ENCODE results near the gene CKAP5. TPM values are rescaled to one million over a fixed set of nuclear protein-coding genes. Genes with fewer than 3 reads are reported as not detected.

CKAP5 gene
- total RNA-seq, 1 experiment from 2014 or later = 166 TPM

DNA sequence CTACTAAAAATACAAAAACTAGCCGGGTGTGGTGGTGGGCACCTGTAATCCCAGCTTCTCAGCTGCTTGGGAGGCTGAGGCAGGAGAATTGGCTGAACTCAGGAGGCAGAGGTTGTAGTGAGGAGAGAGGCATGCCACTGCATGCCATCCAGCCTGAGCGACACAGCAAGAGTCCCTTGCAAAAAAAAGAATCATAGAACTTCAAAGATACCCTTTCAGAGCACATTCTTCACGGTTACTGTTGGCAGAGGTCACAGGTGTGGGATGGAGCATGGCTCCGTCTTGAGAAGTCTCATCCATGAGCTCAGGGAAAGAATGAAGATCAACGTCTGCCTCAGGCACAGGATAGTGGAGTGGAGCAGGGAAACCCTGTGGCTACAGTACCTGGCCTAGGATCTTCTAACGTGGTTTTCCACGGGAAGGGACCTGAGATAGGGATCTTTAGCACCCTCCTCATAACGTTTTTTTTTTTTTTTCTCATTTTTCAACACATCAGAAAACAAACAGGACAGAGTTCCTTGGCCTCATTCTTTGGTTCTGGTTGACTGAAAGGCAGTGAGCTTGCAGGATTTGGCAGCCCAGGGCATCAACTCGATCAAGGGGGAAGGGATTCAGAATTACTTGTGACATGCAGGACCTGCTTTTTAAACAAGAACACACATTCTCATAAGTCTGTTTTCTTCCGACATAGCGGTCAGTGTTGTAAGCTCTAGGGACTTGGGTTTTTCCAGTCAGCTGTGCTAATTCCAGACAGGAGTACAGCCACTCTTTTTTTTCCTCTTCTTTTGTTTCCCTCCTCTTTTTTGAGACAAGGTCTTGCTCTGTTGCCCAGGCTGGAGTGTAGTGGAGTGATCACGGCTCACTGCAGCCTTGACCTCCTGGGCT, 104.2 kb downstream of the CKAP5 start:
- RAD21 ChIA-PET (ENCODE audit: low non-redundant PET in 1 of 2, low total read pairs in 2 of 2, uncharacterized antibody in 2 of 2, unreplicated experiment in 2 of 2) = no interaction called here
- H3K27me3 ChIP-seq (ENCODE audit: insufficient read depth, low read length) = no peaks in the 10 kb centered on the region
- H2AFZ ChIP-seq (ENCODE audit: low read depth, low read length, poor library complexity, severe bottlenecking) = no peak overlapping the region
- BruUV-seq (replicated peaks) = no TSS peak
- H3K4me2 ChIP-seq (ENCODE audit: low read length) = no peak overlapping the region
- H3K36me3 ChIP-seq (ENCODE audit: control insufficient read depth in 1 of 2, insufficient read depth in 2 of 2, low read length in 2 of 2) = peaks cover 51 to 56% of the 10 kb centered on the region in 2 experiments
- no peaks in the 10 kb centered on the region for H4K20me1 ChIP-seq (ENCODE audit: insufficient read depth)
- H3K9me3 ChIP-seq (ENCODE audit: control insufficient read depth in 1 of 2, insufficient read depth in 1 of 2, low read depth in 1 of 2, low read length in 2 of 2) = no peaks in the 10 kb centered on the region
- H3K27ac ChIP-seq (ENCODE audit: low read depth, low read length) = no peak overlapping the region
- no peak overlapping the region for H3K4me3 ChIP-seq (replicated peaks in 1 of 2; ENCODE audit: low read depth in 1 of 2, low read length in 2 of 2)
- H3K79me2 ChIP-seq (ENCODE audit: insufficient read depth, low read length) = no peaks in the 10 kb centered on the region
- no peak for TF ChIP-seq FOSL1 (IDR thresholded peaks at IDR 0.05; ENCODE audit: low read depth)
- TF ChIP-seq, protein P1, sequence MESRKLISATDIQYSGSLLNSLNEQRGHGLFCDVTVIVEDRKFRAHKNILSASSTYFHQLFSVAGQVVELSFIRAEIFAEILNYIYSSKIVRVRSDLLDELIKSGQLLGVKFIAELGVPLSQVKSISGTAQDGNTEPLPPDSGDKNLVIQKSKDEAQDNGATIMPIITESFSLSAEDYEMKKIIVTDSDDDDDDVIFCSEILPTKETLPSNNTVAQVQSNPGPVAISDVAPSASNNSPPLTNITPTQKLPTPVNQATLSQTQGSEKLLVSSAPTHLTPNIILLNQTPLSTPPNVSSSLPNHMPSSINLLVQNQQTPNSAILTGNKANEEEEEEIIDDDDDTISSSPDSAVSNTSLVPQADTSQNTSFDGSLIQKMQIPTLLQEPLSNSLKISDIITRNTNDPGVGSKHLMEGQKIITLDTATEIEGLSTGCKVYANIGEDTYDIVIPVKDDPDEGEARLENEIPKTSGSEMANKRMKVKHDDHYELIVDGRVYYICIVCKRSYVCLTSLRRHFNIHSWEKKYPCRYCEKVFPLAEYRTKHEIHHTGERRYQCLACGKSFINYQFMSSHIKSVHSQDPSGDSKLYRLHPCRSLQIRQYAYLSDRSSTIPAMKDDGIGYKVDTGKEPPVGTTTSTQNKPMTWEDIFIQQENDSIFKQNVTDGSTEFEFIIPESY (IDR thresholded peaks at IDR 0.05; ENCODE audit: extremely low read depth, insufficient replicate concordance, low read length) = no peak
- POLR2A ChIA-PET = no interaction called here
- no peaks in the 10 kb centered on the region for H3K4me1 ChIP-seq (ENCODE audit: control insufficient read depth in 1 of 2, insufficient read depth in 2 of 2, low read length in 2 of 2)
- H3K9me2 ChIP-seq (ENCODE audit: insufficient read depth) = no peaks in the 10 kb centered on the region
- no peak for ATAC-seq
- no peak overlapping the region for H3K9ac ChIP-seq (ENCODE audit: low read length)
- no peak for DNase-seq (ENCODE audit: low read depth, low spot score)
- CTCF ChIA-PET = no interaction called here
- intact Hi-C loops (cut with micrococcal nuclease) = no loop called here

DNA sequence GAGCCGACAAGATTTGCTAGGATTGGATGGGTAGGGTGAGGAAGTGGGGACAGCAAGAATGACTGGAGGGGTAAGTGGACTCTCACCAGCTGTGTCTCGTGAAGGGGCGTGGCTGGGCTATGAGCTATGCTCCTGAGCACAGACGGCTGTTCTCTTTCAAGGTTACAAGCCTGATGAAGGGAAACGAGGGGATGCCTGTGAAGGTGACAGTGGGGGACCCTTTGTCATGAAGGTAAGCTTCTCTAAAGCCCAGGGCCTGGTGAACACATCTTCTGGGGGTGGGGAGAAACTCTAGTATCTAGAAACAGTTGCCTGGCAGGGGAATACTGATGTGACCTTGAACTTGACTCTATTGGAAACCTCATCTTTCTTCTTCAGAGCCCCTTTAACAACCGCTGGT, 107.2 kb downstream of the CKAP5 start:
- Histone ChIP-seq H3K79me2 (ENCODE audit: insufficient read depth, low read length) (no peaks in the 10 kb centered on the region), H2AFZ (ENCODE audit: low read depth, low read length, poor library complexity, severe bottlenecking) (no peak overlapping the region), H3K27ac (ENCODE audit: low read depth, low read length) (no peak overlapping the region), H3K9me2 (ENCODE audit: insufficient read depth) (no peaks in the 10 kb centered on the region), H3K4me3 (replicated peaks in 1 of 2; ENCODE audit: low read depth in 1 of 2, low read length in 2 of 2) (no peak overlapping the region), H3K4me1 (ENCODE audit: control insufficient read depth in 1 of 2, insufficient read depth in 2 of 2, low read length in 2 of 2) (no peaks in the 10 kb centered on the region), H3K36me3 (ENCODE audit: control insufficient read depth in 1 of 2, insufficient read depth in 2 of 2, low read length in 2 of 2) (peaks cover 28% of the 10 kb centered on the region in 2 experiments), H3K9me3 (ENCODE audit: control insufficient read depth in 1 of 2, insufficient read depth in 1 of 2, low read depth in 1 of 2, low read length in 2 of 2) (no peaks in the 10 kb centered on the region), H4K20me1 (ENCODE audit: insufficient read depth) (no peaks in the 10 kb centered on the region), H3K4me2 (ENCODE audit: low read length) (no peak overlapping the region), H3K9ac (ENCODE audit: low read length) (no peak overlapping the region), H3K27me3 (ENCODE audit: insufficient read depth, low read length) (no peaks in the 10 kb centered on the region)
- ChIA-PET CTCF (no interaction called here), POLR2A (no interaction called here), RAD21 (ENCODE audit: low non-redundant PET in 1 of 2, low total read pairs in 2 of 2, uncharacterized antibody in 2 of 2, unreplicated experiment in 2 of 2) (no interaction called here)
- DNase-seq (ENCODE audit: low read depth, low spot score) = no peak
- BruUV-seq (replicated peaks) = no TSS peak
- peak; percentile 13; the same call in 1 of the 2 replicates for ATAC-seq
- intact Hi-C loops (cut with micrococcal nuclease) = no loop called here
- TF ChIP-seq, protein P2, sequence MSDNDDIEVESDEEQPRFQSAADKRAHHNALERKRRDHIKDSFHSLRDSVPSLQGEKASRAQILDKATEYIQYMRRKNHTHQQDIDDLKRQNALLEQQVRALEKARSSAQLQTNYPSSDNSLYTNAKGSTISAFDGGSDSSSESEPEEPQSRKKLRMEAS (IDR thresholded peaks at IDR 0.05) = no peak
- TF ChIP-seq ZFX (IDR thresholded peaks at IDR 0.05) (no peak), JUND (IDR thresholded peaks at IDR 0.05) (no peak), SP1 (IDR thresholded peaks at IDR 0.05; ENCODE audit: low read depth) (no peak), YY1 (IDR thresholded peaks at IDR 0.05; ENCODE audit: extremely low read depth, insufficient replicate concordance, low read depth, low read length) (no peak), ZNF274 (IDR thresholded peaks at IDR 0.05; ENCODE audit: low read depth, low read length) (no peak)
- TF ChIP-seq, protein P3, sequence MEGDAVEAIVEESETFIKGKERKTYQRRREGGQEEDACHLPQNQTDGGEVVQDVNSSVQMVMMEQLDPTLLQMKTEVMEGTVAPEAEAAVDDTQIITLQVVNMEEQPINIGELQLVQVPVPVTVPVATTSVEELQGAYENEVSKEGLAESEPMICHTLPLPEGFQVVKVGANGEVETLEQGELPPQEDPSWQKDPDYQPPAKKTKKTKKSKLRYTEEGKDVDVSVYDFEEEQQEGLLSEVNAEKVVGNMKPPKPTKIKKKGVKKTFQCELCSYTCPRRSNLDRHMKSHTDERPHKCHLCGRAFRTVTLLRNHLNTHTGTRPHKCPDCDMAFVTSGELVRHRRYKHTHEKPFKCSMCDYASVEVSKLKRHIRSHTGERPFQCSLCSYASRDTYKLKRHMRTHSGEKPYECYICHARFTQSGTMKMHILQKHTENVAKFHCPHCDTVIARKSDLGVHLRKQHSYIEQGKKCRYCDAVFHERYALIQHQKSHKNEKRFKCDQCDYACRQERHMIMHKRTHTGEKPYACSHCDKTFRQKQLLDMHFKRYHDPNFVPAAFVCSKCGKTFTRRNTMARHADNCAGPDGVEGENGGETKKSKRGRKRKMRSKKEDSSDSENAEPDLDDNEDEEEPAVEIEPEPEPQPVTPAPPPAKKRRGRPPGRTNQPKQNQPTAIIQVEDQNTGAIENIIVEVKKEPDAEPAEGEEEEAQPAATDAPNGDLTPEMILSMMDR (IDR thresholded peaks at IDR 0.05 in 2 of 3, conservative IDR thresholded peaks at IDR 0.05 in 1 of 3; ENCODE audit: borderline replicate concordance in 1 of 3, insufficient read depth in 1 of 3, low read depth in 2 of 3, low read length in 2 of 3) = no peak
- TF ChIP-seq, protein P4, sequence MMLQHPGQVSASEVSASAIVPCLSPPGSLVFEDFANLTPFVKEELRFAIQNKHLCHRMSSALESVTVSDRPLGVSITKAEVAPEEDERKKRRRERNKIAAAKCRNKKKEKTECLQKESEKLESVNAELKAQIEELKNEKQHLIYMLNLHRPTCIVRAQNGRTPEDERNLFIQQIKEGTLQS (IDR thresholded peaks at IDR 0.05) = no peak
